Measurements from ENCODE around the gene PECR. TPM values are rescaled to one million over a fixed set of nuclear protein-coding genes. Genes with fewer than 3 reads are reported as not detected.

Gene PECR
- total and polyA plus RNA-seq, 3 donors from 2014 or later = 3.0 to 4.0 (median 3.0) TPM

DNA sequence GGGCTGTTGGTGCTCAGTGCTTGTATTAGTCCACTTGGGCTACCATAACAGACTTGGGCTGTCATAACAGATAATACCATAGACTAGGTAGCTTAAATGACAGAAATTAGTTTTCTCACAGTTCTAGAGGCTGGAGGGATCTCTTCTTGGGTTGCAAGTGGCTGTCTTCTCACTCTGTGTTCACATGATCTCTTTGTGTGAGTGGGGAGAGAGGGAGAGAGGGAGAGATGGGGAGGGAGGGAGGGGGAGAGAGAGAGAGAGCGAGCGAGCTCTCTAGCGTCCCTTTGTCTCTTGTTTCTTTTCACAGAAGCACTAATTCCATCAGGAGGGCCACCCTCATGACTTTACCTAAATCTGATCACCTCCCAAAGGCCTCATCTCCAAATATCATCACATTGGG is 23.1 kb upstream of the PECR start:
- TF ChIP-seq POLR2A (IDR thresholded peaks at IDR 0.05) = no peak
- TF ChIP-seq, protein P1, sequence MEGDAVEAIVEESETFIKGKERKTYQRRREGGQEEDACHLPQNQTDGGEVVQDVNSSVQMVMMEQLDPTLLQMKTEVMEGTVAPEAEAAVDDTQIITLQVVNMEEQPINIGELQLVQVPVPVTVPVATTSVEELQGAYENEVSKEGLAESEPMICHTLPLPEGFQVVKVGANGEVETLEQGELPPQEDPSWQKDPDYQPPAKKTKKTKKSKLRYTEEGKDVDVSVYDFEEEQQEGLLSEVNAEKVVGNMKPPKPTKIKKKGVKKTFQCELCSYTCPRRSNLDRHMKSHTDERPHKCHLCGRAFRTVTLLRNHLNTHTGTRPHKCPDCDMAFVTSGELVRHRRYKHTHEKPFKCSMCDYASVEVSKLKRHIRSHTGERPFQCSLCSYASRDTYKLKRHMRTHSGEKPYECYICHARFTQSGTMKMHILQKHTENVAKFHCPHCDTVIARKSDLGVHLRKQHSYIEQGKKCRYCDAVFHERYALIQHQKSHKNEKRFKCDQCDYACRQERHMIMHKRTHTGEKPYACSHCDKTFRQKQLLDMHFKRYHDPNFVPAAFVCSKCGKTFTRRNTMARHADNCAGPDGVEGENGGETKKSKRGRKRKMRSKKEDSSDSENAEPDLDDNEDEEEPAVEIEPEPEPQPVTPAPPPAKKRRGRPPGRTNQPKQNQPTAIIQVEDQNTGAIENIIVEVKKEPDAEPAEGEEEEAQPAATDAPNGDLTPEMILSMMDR (IDR thresholded peaks at IDR 0.05) = no peak
- Histone ChIP-seq H3K27me3 (no peaks in the 10 kb centered on the region), H3K9me3 (no peaks in the 10 kb centered on the region), H3K27ac (no peak overlapping the region), H3K4me3 (no peak overlapping the region), H3K4me1 (no peaks in the 10 kb centered on the region), H3K36me3 (ENCODE audit: low read depth, missing control alignments) (no peaks in the 10 kb centered on the region)
- WGBS, 2 donors = 78 to 82% methylated on average over 3 of the region's 3 CpGs
- DNase-seq = no peak
- intact Hi-C loops (cut with DNase I; ENCODE audit: low total_unique reads) = no loop called here

DNA sequence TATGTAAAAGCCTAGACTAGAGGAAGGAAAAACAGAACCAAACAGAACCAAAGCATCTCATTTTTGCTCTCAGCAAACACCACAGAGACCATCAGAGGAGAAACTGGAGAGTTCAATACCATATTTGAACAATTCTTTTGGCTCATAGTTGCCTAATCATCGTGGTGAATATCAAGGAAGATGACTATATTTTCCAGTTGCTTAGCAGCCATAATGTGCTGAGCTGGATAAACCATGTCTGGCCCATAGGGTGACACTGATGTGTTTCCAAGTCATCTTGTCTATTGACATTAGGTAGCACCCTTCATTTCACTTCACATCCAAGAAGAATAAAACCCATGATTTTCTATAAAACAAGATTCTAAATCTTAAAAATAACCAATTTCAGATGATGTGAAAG is 21.6 kb upstream of the PECR start:
- Histone ChIP-seq H3K27ac (no peak overlapping the region), H3K4me1 (no peaks in the 10 kb centered on the region), H3K9me3 (no peaks in the 10 kb centered on the region), H3K36me3 (ENCODE audit: low read depth, missing control alignments) (no peaks in the 10 kb centered on the region), H3K27me3 (no peaks in the 10 kb centered on the region), H3K4me3 (no peak overlapping the region)
- no peak for DNase-seq
- intact Hi-C loops (cut with DNase I; ENCODE audit: low total_unique reads) = no loop called here
- WGBS, 2 donors = 84 to 85% methylated on average over 1 of the region's 1 CpG
- TF ChIP-seq, protein P1 (IDR thresholded peaks at IDR 0.05) = no peak
- TF ChIP-seq POLR2A (IDR thresholded peaks at IDR 0.05) = no peak

DNA sequence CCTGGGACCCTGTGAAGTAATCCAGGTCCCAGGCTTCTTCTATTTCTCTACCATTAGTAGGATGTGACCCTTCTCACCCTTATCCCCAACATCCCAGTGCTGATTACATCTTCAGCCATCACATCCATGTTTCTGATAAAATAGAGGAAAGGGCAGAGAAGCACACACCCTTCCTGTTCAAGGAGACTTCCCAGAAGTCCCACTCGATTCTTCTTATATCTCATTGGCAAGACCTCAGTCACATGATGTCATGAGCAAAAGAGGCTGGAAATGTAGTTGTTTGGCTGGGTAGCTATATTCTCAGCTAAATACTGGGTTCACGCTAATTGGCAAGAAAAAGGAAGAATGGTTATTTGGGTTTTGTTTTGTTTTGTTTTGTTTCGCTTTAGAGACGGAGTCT is 19.5 kb upstream of the PECR start:
- Histone ChIP-seq H3K36me3 (ENCODE audit: low read depth, missing control alignments) (no peaks in the 10 kb centered on the region), H3K4me3 (no peak overlapping the region), H3K27ac (no peak overlapping the region), H3K27me3 (no peaks in the 10 kb centered on the region), H3K4me1 (no peaks in the 10 kb centered on the region), H3K9me3 (no peaks in the 10 kb centered on the region)
- DNase-seq = no peak
- TF ChIP-seq, protein P1 (IDR thresholded peaks at IDR 0.05) = no peak
- no peak for TF ChIP-seq POLR2A (IDR thresholded peaks at IDR 0.05)
- intact Hi-C loops (cut with DNase I; ENCODE audit: low total_unique reads) = no loop called here
- 91 to 92% methylated on average over 4 of the region's 4 CpGs for WGBS, 2 donors

DNA sequence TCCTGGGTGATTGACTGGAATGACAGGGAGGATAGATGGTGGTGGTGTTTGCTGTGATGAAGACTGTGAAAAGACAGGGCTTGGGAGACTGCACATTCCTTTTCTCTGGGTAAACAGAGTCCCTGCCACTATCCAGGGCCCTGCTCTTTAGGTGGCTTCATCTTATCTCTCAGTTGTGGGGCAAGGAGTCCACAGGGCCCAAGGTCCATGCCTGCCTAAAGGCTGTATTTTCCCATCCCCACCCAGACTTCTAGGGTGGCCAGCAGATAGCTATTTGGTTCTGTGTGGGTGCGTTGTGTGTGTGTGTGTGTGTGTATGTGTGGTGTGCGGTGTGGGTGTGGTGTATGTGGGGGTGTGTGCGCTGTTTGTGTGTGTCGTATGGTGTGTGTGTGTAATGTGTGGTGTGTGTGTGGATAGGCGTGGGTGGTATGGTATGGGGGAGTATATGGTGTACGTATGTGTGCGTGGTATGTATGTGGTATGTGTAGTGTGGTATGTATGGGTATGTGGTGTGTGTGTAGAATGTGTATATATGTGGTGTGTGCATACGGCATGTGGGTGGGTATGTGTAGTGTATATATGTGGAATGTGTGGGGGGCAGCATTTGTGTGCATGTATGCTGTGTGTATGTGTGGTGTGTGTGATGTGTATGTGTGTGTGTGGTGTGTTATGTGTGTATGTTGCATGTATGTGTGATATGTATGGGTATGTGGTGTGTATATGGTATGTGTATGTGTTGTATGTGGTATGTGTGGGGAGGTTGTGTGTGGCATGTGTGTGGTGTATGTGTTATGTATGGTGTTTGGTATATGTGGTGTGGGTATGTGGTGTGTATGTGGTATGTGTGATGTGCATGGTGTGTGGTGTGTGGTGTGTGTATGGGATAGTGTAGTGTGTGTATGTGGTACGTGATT is 17.1 kb upstream of the PECR start:
- Histone ChIP-seq H3K27ac (no peak overlapping the region), H3K36me3 (ENCODE audit: low read depth, missing control alignments) (no peaks in the 10 kb centered on the region), H3K9me3 (no peaks in the 10 kb centered on the region), H3K27me3 (no peaks in the 10 kb centered on the region), H3K4me3 (no peak overlapping the region), H3K4me1 (no peaks in the 10 kb centered on the region)
- no peak for DNase-seq
- WGBS, 2 donors = 93 to 96% methylated on average over 9 of the region's 9 CpGs
- no peak for TF ChIP-seq POLR2A (IDR thresholded peaks at IDR 0.05)
- TF ChIP-seq, protein P1 (IDR thresholded peaks at IDR 0.05) = no peak
- intact Hi-C loops (cut with DNase I; ENCODE audit: low total_unique reads) = no loop called here

DNA sequence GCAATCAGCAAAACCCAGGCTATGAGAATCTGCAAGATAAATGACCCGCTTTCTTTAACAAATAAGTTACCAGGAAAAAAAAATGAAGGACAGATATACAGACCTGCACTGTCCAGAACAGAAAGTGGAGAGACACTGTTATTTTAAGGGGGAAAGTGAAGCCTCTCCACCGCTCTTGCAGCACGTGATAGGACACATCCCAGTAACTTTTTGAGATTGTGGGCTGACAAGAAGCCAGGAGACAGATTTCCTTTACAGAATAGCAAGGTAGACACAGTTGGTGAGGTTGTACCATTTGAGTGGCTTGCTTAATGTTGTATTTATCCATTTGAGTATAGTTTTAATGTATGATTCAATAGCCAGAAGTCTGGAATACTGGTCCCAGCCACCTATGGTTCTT is 13.1 kb upstream of the PECR start:
- WGBS, 2 donors = 66 to 77% methylated on average over 3 of the region's 3 CpGs
- intact Hi-C loops (cut with DNase I; ENCODE audit: low total_unique reads) = no loop called here
- Histone ChIP-seq H3K27me3 (no peaks in the 10 kb centered on the region), H3K36me3 (ENCODE audit: low read depth, missing control alignments) (no peaks in the 10 kb centered on the region), H3K27ac (no peak overlapping the region), H3K4me3 (no peak overlapping the region), H3K9me3 (no peaks in the 10 kb centered on the region), H3K4me1 (no peaks in the 10 kb centered on the region)
- TF ChIP-seq, protein P1 (IDR thresholded peaks at IDR 0.05) = no peak
- TF ChIP-seq POLR2A (IDR thresholded peaks at IDR 0.05) = no peak
- no peak for DNase-seq
